HG03457 (cell line): ENCODE results near the gene KREMEN2.
"Not testable (repeated sequence)": the region's sequence is repeated elsewhere in the genome, so short reads cannot be mapped to it uniquely, and the experiment has no call there.

Experiments used
- ATAC-seq: cut with Tn5 transposase; IDR thresholded peaks from one replicate; pipeline ENCODE4 v1.9.1; 2021; ENCODE audit warnings: moderate number of reproducible peaks; ENCODE audit not compliant: unreplicated experiment

Gene KREMEN2, protein sequence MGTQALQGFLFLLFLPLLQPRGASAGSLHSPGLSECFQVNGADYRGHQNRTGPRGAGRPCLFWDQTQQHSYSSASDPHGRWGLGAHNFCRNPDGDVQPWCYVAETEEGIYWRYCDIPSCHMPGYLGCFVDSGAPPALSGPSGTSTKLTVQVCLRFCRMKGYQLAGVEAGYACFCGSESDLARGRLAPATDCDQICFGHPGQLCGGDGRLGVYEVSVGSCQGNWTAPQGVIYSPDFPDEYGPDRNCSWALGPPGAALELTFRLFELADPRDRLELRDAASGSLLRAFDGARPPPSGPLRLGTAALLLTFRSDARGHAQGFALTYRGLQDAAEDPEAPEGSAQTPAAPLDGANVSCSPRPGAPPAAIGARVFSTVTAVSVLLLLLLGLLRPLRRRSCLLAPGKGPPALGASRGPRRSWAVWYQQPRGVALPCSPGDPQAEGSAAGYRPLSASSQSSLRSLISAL

GRCh38 chr16:2963723-2964474 lies at the start of gene KREMEN2:
Gene KREMEN2, plus strand, starts transcription at chr16:2964275. Its CDS starts 246 bp downstream, at chr16:2964521.
- ATAC-seq: no peak

DNA sequence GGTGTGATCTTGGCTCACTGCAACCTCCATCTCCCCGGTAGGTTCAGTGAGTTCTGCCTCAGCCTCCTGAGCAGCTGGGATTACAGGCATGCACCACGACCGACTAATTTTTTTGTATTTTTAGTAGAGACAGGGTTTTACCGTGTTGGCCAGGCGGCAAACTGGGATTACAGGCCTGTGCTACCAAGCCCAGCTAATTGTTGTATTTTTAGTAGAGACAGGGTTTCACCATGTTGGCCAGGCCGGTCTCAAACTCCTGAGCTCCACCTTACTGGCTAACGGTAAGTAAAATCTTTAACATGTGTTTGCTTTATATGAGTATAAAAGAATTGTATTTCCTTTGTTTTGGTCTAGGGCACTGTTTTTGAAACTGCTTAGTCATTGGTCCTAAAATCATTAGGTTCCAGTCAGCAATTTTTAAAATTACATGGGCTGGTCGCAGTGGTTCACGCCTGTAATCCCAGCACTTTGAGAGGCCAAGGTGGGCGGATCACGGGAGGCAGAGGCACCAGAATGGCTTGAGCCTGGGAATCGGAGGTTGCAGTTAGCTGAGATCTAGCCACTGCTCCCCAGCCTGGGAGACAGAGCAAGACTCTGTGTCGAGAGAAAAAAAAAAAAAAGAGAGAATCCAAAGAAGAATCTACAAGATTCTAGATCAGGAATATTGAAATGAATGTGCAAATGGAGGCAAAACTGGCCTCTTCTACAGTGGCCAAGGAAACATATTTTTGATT lies 48.7 kb upstream of the KREMEN2 start:
- no peak for ATAC-seq

DNA sequence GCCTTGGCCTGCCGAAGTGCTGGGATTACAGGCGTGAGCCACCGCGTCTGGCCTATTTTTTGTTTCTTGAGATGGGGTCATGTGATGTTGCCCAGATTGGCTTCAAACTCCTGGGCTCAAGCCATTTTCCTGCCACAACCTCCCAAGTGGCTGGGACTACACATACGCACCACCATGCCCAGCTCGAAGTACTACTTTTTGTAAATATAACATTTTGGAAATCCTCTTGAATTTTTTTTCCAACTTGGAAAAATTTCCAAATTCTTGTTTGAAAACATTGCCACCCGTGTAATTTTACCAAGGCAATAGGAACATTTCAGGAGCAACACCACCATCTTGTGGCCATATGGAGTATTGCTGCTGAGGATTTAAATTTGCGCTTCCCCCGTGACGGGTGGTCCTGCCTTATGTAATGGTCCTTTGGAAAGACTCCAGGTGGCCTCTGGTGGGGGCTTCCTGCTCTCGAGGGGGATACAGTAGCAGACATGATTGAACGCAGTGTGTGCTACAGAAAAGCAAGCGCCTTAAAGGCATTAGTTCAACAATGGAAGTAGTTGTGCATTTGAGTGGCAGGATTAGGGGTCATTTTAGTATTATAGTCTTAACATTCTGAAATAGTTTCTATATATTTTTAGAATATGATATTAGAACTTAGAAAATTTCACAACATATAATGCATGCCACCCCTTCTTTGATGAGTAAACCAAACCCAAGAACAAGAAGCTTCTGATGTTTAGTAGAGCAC lies 44.4 kb upstream of the KREMEN2 start:
- ATAC-seq: no peak

GRCh38 chr16:2923481-2923880 lies 40.6 kb upstream of the KREMEN2 start:
- no peak for ATAC-seq

- ATAC-seq: no peak
Observed at GRCh38 chr16:2924901-2925755, 38.9 kb upstream of the KREMEN2 start.

DNA sequence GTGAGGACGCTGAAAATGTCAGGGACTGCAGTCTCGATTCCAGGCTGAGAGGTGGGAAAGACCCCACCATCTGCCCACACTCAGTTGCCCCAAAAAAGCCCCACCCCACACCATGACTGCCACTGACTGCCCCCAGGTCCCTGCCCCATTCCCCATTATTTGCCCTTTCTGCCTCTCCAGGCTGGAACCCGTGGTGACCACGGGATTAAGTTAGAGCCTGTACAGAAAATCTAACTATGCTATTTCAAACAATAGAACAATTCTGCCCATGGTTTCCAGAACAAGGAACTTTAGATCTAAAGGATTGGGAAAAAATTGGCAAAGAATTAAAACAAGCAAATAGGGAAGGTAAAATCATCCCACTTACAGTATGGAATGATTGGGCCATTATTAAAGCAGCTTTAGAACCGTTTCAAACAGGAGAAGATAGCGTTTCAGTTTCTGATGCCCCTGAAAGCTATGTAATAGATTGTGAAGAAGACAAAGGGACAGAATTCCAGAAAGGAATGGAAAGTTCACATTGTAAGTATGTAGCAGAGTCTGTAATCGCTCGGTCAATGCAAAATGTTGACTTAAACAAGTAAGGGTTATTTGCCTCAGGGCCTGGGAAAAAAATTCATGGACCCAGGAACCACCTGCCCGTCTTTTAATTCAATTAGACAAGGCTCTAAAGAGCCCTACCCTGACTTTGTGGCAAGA lies 38.0 kb upstream of the KREMEN2 start:
- ATAC-seq: no peak

DNA sequence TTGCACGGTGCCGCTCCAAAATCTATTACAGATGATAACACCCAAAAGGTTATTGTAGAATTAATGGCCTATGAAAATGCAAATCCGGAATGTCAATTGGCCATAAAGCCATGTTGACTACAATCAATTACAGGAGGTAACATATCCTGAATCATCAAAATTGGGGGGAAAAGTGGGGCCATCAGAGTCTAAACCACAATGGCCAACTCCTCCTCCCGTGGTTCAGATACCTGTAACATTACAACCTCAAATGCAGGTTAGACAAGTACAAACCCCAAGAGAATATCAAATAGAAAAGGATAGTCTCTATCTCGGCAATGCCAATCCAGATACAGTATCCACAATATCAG lies 37.5 kb upstream of the KREMEN2 start:
- ATAC-seq: no peak

- ATAC-seq: no peak
Observed at GRCh38 chr16:2927010-2927646, 36.9 kb upstream of the KREMEN2 start.

GRCh38 chr16:2928151-2928550 lies 35.9 kb upstream of the KREMEN2 start:
- not testable (repeated sequence) for ATAC-seq

GRCh38 chr16:2928796-2929195 lies 35.3 kb upstream of the KREMEN2 start:
- ATAC-seq: no peak

DNA sequence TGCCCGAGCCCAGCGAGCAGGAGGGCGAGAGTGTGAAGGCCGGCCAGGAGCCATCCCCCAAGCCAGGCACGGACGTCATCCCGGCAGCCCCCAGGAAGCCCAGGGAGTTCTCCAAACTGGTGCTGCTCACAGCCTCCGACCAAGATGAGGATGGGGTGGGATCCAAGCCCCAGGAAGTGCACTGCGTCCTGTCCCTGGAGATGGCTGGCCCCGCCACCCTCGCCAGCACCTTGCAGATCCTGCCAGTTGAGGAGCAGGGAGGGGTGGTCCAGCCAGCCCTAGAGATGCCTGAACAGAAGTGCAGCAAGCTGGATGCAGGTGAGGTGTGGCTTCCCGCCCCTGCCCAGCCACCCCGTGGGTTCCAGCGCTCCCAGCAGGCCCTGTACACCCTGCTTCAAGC lies 34.4 kb upstream of the KREMEN2 start:
- ATAC-seq: no peak

GRCh38 chr16:2930236-2930635 lies 33.8 kb upstream of the KREMEN2 start:
- no peak for ATAC-seq

DNA sequence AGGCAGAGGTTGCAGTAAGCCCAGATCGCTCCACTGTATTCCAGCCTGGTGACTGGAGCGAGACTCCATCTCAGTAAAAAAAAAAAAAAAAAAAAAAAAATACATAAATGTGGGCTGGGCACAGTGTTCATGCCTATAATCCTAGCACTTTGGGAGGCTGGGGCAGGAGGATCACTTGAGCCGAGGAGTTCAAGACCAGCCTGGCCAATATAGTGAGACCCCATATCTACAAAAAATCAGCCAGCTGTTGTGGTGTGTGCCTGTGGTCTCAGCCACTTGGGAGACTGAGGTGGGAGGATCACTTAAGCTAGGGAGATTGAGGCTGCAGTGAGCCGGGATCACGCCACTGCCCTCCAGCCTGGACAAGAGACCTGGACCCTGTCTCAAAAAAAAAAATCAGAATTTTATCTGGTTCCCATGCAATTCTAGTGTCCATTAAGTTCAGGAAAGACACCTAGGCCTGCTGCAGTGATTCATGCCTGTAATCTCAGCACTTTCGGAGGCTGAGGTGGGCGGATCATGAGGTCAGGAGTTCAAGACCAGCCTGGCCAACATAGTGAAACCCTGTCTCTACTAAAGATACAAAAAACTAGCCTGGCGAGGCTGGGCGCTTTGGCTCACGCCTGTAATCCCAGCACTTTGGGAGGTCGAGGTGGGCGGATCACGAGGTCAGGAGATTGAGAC lies 32.7 kb upstream of the KREMEN2 start:
- not testable (repeated sequence) for ATAC-seq

GRCh38 chr16:2933136-2933535 lies 30.9 kb upstream of the KREMEN2 start:
- no peak for ATAC-seq

DNA sequence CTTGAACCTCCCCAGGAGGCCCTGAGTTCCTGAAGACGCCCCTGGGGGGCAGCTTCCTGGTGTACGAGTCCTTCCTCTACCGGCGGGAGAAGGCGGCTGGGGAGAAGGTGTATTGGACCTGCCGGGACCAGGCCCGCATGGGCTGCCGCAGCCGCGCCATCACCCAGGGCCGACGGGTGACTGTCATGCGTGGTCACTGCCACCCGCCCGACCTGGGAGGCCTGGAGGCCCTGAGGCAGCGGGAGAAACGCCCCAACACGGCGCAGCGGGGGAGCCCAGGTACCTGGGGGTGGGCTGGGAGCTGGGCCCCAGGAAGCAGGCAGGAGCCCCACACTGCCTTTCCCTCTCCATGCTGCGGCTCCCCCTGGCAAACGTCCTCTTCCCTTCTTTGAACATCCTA lies 30.4 kb upstream of the KREMEN2 start:
- ATAC-seq: no peak

DNA sequence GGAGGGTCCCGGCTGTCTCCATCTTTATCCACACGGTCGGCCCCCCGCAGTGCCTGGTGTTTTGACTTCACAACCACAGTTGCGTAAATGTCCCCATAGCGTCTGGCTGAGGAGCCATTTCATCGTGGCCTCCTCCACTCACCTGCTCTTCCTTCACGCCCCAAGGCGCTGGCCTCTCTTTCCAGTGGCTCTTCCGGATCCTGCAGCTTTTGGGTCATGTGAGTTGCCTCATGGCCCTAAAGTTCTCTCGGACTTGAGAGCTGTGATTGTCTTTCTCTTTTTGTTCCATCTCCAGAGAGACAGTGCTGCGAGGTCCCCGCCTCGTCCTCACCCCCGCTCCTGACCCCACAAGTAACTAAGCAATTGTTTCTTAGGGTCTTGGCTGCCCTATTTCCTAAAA lies 29.6 kb upstream of the KREMEN2 start:
- no peak for ATAC-seq

DNA sequence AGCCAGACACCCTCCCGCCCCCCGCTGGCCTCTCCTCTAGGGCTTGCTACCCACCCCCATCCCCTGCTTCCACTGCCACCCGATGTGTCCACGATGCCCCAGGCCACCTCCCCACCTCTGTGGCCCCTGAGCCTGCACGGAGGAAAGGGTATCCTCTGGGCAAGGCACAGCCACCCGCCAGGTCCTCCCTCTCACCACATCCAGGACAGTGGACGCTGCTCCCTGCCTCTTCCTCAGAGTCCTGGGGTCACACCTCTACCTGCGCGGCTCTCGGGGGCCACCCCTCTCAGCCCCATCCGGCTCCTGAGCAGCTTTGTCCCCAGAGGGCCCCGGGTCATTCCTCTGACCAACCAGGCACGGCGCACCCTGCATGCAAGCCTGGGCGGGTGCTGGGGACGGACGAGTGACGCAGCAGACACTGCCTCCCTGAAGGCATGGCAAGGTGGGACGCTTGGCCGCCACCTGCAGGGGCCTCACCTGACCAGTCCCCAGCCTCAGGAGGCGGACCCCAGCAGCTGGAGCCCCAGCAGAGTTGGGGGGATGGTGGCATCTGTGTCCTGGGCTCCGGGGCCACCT lies 27.6 kb upstream of the KREMEN2 start:
- no peak for ATAC-seq

DNA sequence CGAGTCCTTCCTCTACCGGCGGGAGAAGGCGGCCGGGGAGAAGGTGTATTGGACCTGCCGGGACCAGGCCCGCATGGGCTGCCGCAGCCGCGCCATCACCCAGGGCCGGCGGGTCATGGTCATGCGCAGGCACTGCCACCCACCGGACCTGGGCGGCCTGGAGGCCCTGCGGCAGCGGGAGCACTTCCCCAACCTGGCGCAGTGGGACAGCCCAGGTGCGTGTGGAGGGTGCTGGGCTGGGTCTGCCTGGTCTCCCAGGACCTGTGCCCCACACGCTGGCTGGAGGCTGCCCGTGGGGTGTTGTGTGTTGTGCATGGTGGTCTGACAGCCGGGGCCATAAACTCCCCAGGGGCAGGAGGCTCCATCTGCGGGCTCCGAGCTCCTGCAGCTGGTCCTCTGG lies 26.9 kb upstream of the KREMEN2 start:
- no peak for ATAC-seq
